K562 (cell line): ENCODE results near the gene ANXA3.
A peak's percentile ranks its signal among the peaks of the same experiment; 100 is the strongest.

Experiments
- CHD2 ChIP-seq: IDR thresholded peaks from 2 replicates; pipeline ENCODE4 v1.6.1; 2011; ENCODE audit warnings: low read depth, low read length
- CREM ChIP-seq: IDR thresholded peaks from 2 replicates; pipeline ENCODE4 v1.6.1; 2014; ENCODE audit warnings: antibody characterized with exemption, low read depth
- CTCF ChIP-seq, 3 experiments: IDR thresholded peaks in 2 of 3; conservative IDR thresholded peaks in 1 of 3; 2 replicates each; pipeline ENCODE4 v1.5.1; 2011 to 2012; ENCODE audit warnings: low read length in 3 of 3, mild to moderate bottlenecking in 3 of 3, control low read depth in 2 of 3, improper control_type of control experiment in 1 of 3, inconsistent platforms in 1 of 3, low read depth in 1 of 3, mixed read lengths in 1 of 3, moderate library complexity in 1 of 3; ENCODE audit not compliant: insufficient read depth in 2 of 3
- EGR1 ChIP-seq: fragments of 450-650 bp; conservative IDR thresholded peaks from 2 replicates; pipeline ENCODE4 v1.6.1; 2017; ENCODE audit warnings: mild to moderate bottlenecking
- EP300 ChIP-seq: IDR thresholded peaks from 2 replicates; pipeline ENCODE4 v1.6.1; 2012; ENCODE audit warnings: low read length, improper control_type of control experiment
- FOS ChIP-seq: IDR thresholded peaks from 3 replicates; pipeline ENCODE4 v1.6.1; 2011; ENCODE audit not compliant: insufficient read length; ENCODE audit errors: extremely low read depth
- NCOA2 ChIP-seq, 2 experiments: fragments of 450-650 bp; IDR thresholded peaks; 2 replicates each; pipeline ENCODE4 v1.6.1; 2018; ENCODE audit warnings: mild to moderate bottlenecking in 2 of 2, moderate library complexity in 1 of 2; ENCODE audit not compliant: partially characterized antibody in 2 of 2
- SAFB2 ChIP-seq: fragments of 200-400 bp; formaldehyde crosslinking; IDR thresholded peaks from 2 replicates; pipeline ENCODE4 v1.6.1; 2018; ENCODE audit warnings: borderline replicate concordance, low read length, low read depth, moderate library complexity; ENCODE audit not compliant: severe bottlenecking
- SMC3 ChIP-seq: conservative IDR thresholded peaks from 2 replicates; pipeline ENCODE4 v1.6.1; 2011; ENCODE audit warnings: low read depth, low read length, improper control_type of control experiment; ENCODE audit not compliant: insufficient read depth
- ZNF76 ChIP-seq: fragments of 250-450 bp; sonication (Bioruptor Pico); IDR thresholded peaks from 2 replicates; pipeline ENCODE4 v1.4.0; 2020; ENCODE audit warnings: mild to moderate bottlenecking, moderate library complexity, borderline replicate concordance

GRCh38 chr4:78599931-78600375 is 48.4 kb downstream of the ANXA3 start:
- no peak for TF ChIP-seq SMC3
- TF ChIP-seq ZNF76 (CRISPR knock-in tag) = peak; percentile 50; the same call in 1 of the 2 replicates
- peak in 1 of 2 experiments; percentile 59 for TF ChIP-seq NCOA2 (IDR thresholded peaks at IDR 0.05; ENCODE audit: partially characterized antibody in 2 of 2)
- TF ChIP-seq CREM = peak; percentile 89
- no peak for TF ChIP-seq CTCF (IDR thresholded peaks at IDR 0.05 in 2 of 3, conservative IDR thresholded peaks at IDR 0.05 in 1 of 3; ENCODE audit: insufficient read depth in 2 of 3, low read depth in 1 of 3, low read length in 3 of 3)
- TF ChIP-seq FOS = no peak
- peak; percentile 73 for TF ChIP-seq EGR1
- peak; percentile 94 for TF ChIP-seq EP300
- TF ChIP-seq SAFB2 = no peak
- no peak for TF ChIP-seq CHD2
